ENCODE data around the gene DGKQ. TPM values are rescaled to one million over a fixed set of nuclear protein-coding genes. Genes with fewer than 3 reads are reported as not detected.
A peak's percentile ranks its signal among the peaks of the same experiment; 100 is the strongest.

The DGKQ gene
- total and polyA plus RNA-seq, 9 of the 15 experiments (the other 6 are each of a cell fraction or from before 2014, with no cell fraction given), result 0.17 to 22.0 (median 5.6) TPM

GRCh38 chr4:1019729-1020470 lies 46.5 kb upstream of the DGKQ start:
- no TSS peak for BruUV-seq (replicated peaks)
- Histone ChIP-seq H3K36me3 (ENCODE audit: control insufficient read depth, insufficient read depth, low read length) (peaks cover 16% of the 10 kb centered on the region; the same call in 2 of the 3 replicates), H3K79me2 (ENCODE audit: control insufficient read depth, insufficient read depth, low read length) (peaks cover 4% of the 10 kb centered on the region; the same call in 1 of the 3 replicates), H2AFZ (ENCODE audit: low read depth, low read length) (no peak overlapping the region), H3K9me3 (replicated peaks; ENCODE audit: control insufficient read depth, insufficient read depth, low read depth, low read length) (no peaks in the 10 kb centered on the region), H4K20me1 (replicated peaks; ENCODE audit: control insufficient read depth, insufficient read depth, low read length) (peaks cover 7% of the 10 kb centered on the region; the same call in 1 of the 2 replicates), H3K4me2 (ENCODE audit: insufficient read depth, low read length) (no peak overlapping the region), H3K9ac (ENCODE audit: insufficient read depth in 1 of 2, low read depth in 2 of 2, low read length in 2 of 2) (peak overlapping the region in 1 of 2 experiments; percentile 74; a peak in 1 of 4 replicates), H3K4me1 (replicated peaks in 1 of 2; ENCODE audit: control insufficient read depth in 2 of 2, insufficient read depth in 2 of 2, low read length in 2 of 2) (peaks cover 0 to 73% of the 10 kb centered on the region in 2 experiments; a peak in 2 of 5 replicates), H3K27ac (ENCODE audit: extremely low read depth, low read depth, low read length) (no peak overlapping the region), H3K27me3 (ENCODE audit: control insufficient read depth in 2 of 2, insufficient read depth in 2 of 2, low read length in 2 of 2) (no peaks in the 10 kb centered on the region), H3K4me3 (no peak overlapping the region), H3K9me1 (ENCODE audit: control insufficient read depth, insufficient read depth, low read length) (peaks cover 6% of the 10 kb centered on the region)
- intact Hi-C loops (cut with micrococcal nuclease) (no loop called here), in situ Hi-C loops (cut with MboI) (no loop called here)
- CTCF ChIA-PET (ENCODE audit: low intra/inter-chr PET ratio), result no interaction called here
- POLR2A ChIA-PET, result interaction anchor here (1.0 kb wide), 1 partner anchor 9 kb away, joined by 6 read pairs; no protein-coding TSS in a partner anchor
- ATAC-seq, result peak; percentile 22; the same call in 1 of the 3 replicates
- no peak for FAIRE-seq
- peak in 2 of 4 experiments; percentile 15 to 46 for DNase-seq (ENCODE audit: extremely low read depth in 1 of 4, low spot score in 3 of 4)
- TF ChIP-seq, protein P1, sequence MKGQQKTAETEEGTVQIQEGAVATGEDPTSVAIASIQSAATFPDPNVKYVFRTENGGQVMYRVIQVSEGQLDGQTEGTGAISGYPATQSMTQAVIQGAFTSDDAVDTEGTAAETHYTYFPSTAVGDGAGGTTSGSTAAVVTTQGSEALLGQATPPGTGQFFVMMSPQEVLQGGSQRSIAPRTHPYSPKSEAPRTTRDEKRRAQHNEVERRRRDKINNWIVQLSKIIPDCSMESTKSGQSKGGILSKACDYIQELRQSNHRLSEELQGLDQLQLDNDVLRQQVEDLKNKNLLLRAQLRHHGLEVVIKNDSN (CRISPR knock-in tag; IDR thresholded peaks at IDR 0.05), result no peak
- no peak for TF ChIP-seq HNRNPL (IDR thresholded peaks at IDR 0.05; ENCODE audit: low read depth, low read length)
- TF ChIP-seq RBM39 (optimal IDR thresholded peaks at IDR 0.05; ENCODE audit: low read depth, low read length), result no peak
- no peak for TF ChIP-seq TGIF2 (CRISPR knock-in tag; IDR thresholded peaks at IDR 0.05)
- no peak for TF ChIP-seq U2AF1 (optimal IDR thresholded peaks at IDR 0.05; ENCODE audit: low read depth, low read length)
- TF ChIP-seq E2F5 (CRISPR knock-in tag; IDR thresholded peaks at IDR 0.05), result no peak
- TF ChIP-seq CHD1 (IDR thresholded peaks at IDR 0.05; ENCODE audit: low read length), result no peak
- no peak for TF ChIP-seq ZNF586 (CRISPR knock-in tag; conservative IDR thresholded peaks at IDR 0.05)
- TF ChIP-seq SOX6 (IDR thresholded peaks at IDR 0.05), result no peak
- TF ChIP-seq ZNF140 (CRISPR knock-in tag; IDR thresholded peaks at IDR 0.05), result no peak
- no peak for TF ChIP-seq KLF6 (CRISPR knock-in tag; IDR thresholded peaks at IDR 0.05; ENCODE audit: borderline replicate concordance)
- TF ChIP-seq CEBPB (tag; IDR thresholded peaks at IDR 0.05), result no peak
- no peak for TF ChIP-seq ZBED1 (IDR thresholded peaks at IDR 0.05)
- TF ChIP-seq, protein P2, sequence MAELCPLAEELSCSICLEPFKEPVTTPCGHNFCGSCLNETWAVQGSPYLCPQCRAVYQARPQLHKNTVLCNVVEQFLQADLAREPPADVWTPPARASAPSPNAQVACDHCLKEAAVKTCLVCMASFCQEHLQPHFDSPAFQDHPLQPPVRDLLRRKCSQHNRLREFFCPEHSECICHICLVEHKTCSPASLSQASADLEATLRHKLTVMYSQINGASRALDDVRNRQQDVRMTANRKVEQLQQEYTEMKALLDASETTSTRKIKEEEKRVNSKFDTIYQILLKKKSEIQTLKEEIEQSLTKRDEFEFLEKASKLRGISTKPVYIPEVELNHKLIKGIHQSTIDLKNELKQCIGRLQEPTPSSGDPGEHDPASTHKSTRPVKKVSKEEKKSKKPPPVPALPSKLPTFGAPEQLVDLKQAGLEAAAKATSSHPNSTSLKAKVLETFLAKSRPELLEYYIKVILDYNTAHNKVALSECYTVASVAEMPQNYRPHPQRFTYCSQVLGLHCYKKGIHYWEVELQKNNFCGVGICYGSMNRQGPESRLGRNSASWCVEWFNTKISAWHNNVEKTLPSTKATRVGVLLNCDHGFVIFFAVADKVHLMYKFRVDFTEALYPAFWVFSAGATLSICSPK (IDR thresholded peaks at IDR 0.05; ENCODE audit: borderline replicate concordance), result no peak
- no peak for TF ChIP-seq DMBX1 (CRISPR knock-in tag; IDR thresholded peaks at IDR 0.05; ENCODE audit: borderline replicate concordance)
- no peak for TF ChIP-seq ZNF134 (CRISPR knock-in tag; conservative IDR thresholded peaks at IDR 0.05)
- TF ChIP-seq ZNF124 (CRISPR knock-in tag; IDR thresholded peaks at IDR 0.05), result no peak
- TF ChIP-seq, protein P3, sequence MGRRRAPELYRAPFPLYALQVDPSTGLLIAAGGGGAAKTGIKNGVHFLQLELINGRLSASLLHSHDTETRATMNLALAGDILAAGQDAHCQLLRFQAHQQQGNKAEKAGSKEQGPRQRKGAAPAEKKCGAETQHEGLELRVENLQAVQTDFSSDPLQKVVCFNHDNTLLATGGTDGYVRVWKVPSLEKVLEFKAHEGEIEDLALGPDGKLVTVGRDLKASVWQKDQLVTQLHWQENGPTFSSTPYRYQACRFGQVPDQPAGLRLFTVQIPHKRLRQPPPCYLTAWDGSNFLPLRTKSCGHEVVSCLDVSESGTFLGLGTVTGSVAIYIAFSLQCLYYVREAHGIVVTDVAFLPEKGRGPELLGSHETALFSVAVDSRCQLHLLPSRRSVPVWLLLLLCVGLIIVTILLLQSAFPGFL (CRISPR knock-in tag; IDR thresholded peaks at IDR 0.05), result no peak
- TF ChIP-seq HNRNPLL (IDR thresholded peaks at IDR 0.05; ENCODE audit: low read depth, low read length, poor library complexity, severe bottlenecking), result no peak
- WGBS (ENCODE audit: insufficient coverage, low coverage, missing lambda C conversion rate), result 76% methylated on average over 17 of the region's 23 CpGs
